ENCODE data around the gene C17orf107.

DNA sequence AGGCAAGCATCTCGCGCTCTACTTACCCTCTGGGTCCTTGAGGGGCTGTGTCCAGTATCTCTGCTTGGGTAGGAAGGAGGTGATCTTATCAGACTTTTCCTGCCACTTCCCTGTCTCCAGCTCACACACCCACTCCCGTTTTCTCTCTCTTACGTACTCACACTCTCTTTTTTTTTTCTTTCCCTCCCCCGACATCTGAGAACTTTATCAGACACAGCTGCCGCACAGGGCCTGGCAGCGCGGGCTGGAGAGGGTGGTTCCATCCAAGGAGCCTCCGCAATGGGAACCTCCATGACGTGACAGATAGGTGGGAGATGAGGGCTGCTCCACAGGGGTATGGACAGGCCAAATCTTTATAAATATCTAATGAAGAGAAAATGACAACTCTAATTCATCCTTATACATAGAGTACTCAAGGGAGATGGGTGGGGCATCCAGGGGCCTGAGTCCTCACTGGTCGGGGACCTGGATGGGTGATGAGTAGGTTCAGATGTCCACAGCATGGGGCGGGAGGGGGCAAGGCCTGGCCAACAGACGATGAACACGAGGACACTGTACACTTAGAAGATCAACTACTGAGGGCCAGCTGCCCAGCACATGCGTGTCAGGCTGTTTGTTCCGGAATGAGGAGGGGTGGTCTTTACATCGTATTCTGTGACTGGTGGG lies 42.9 kb upstream of the C17orf107 start:
- TF ChIP-seq POLR2A (IDR thresholded peaks at IDR 0.05): no peak
- TF ChIP-seq, protein P1, sequence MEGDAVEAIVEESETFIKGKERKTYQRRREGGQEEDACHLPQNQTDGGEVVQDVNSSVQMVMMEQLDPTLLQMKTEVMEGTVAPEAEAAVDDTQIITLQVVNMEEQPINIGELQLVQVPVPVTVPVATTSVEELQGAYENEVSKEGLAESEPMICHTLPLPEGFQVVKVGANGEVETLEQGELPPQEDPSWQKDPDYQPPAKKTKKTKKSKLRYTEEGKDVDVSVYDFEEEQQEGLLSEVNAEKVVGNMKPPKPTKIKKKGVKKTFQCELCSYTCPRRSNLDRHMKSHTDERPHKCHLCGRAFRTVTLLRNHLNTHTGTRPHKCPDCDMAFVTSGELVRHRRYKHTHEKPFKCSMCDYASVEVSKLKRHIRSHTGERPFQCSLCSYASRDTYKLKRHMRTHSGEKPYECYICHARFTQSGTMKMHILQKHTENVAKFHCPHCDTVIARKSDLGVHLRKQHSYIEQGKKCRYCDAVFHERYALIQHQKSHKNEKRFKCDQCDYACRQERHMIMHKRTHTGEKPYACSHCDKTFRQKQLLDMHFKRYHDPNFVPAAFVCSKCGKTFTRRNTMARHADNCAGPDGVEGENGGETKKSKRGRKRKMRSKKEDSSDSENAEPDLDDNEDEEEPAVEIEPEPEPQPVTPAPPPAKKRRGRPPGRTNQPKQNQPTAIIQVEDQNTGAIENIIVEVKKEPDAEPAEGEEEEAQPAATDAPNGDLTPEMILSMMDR (IDR thresholded peaks at IDR 0.05): no peak
